HepG2 (cell line): Measurements from ENCODE around the gene RAD17. TPM values are rescaled to one million over a fixed set of nuclear protein-coding genes. Genes with fewer than 3 reads are reported as not detected.

Experiments used
- ATF7 ChIP-seq, 2 experiments: fragments of 450-650 bp in 1 of 2; sonication (generic) in 1 of 2; formaldehyde crosslinking in 1 of 2; IDR thresholded peaks; 2 replicates each; pipeline versions ENCODE4 v1.4.0 to v1.6.1; 2016 to 2020; ENCODE audit warnings: antibody characterized with exemption in 1 of 2, mild to moderate bottlenecking in 1 of 2, missing genetic modification reagents in 1 of 2
- CHCHD3 ChIP-seq: sonication (generic); formaldehyde crosslinking; IDR thresholded peaks from 2 replicates; pipeline ENCODE4 v1.8.0; 2022; ENCODE audit warnings: mild to moderate bottlenecking, missing genetic modification reagents, moderate library complexity
- ERF ChIP-seq: IDR thresholded peaks from 2 replicates; pipeline ENCODE4 v1.6.1; 2018; ENCODE audit warnings: missing biosample characterization, missing genetic modification reagents
- GATA4 ChIP-seq: sonication (generic); IDR thresholded peaks from 2 replicates; pipeline ENCODE4 v1.6.1; 2016; ENCODE audit warnings: antibody characterized with exemption, low read depth, borderline replicate concordance
- HDAC2 ChIP-seq: sonication (generic); formaldehyde crosslinking; IDR thresholded peaks from 2 replicates; pipeline ENCODE4 v1.4.0; 2020; ENCODE audit warnings: missing genetic modification reagents
- HMGA1 ChIP-seq: sonication (generic); formaldehyde crosslinking; conservative IDR thresholded peaks from 2 replicates; pipeline ENCODE4 v1.4.0; 2020; ENCODE audit warnings: missing genetic modification reagents
- HMGXB3 ChIP-seq: sonication (generic); formaldehyde crosslinking; IDR thresholded peaks from 2 replicates; pipeline ENCODE4 v1.4.0; 2020; ENCODE audit warnings: missing genetic modification reagents, borderline replicate concordance
- KDM5B ChIP-seq: sonication (generic); formaldehyde crosslinking; IDR thresholded peaks from 2 replicates; pipeline ENCODE4 v1.4.0; 2020; ENCODE audit warnings: missing genetic modification reagents, mild to moderate bottlenecking, borderline replicate concordance
- ONECUT2 ChIP-seq: sonication (generic); formaldehyde crosslinking; IDR thresholded peaks from 2 replicates; pipeline ENCODE4 v1.4.0; 2020; ENCODE audit warnings: missing genetic modification reagents
- PAWR ChIP-seq: sonication (generic); formaldehyde crosslinking; IDR thresholded peaks from 2 replicates; pipeline ENCODE4 v1.4.0; 2020; ENCODE audit warnings: missing genetic modification reagents, mild to moderate bottlenecking, borderline replicate concordance
- PCBP1 ChIP-seq: fragments of 200-400 bp; formaldehyde crosslinking; IDR thresholded peaks from 2 replicates; pipeline ENCODE4 v1.6.1; 2017; ENCODE audit warnings: mild to moderate bottlenecking, low read depth, low read length, borderline replicate concordance
- RORA ChIP-seq: sonication (generic); formaldehyde crosslinking; IDR thresholded peaks from 2 replicates; pipeline ENCODE4 v1.5.0; 2020; ENCODE audit warnings: mild to moderate bottlenecking, missing genetic modification reagents, moderate library complexity
- SNRNP70 ChIP-seq: fragments of 200-400 bp; formaldehyde crosslinking; IDR thresholded peaks from 2 replicates; pipeline ENCODE4 v1.6.1; 2017; ENCODE audit warnings: mild to moderate bottlenecking, low read depth, low read length, moderate library complexity
- TCF7 ChIP-seq: sonication (generic); IDR thresholded peaks from 2 replicates; pipeline ENCODE4 v1.6.1; 2016; ENCODE audit warnings: antibody characterized with exemption, low read depth
- ZBTB20 ChIP-seq: sonication (generic); formaldehyde crosslinking; IDR thresholded peaks from 2 replicates; pipeline ENCODE4 v1.8.1; 2023; ENCODE audit warnings: missing genetic modification reagents, low read depth, mild to moderate bottlenecking, borderline replicate concordance
- ZMYM3 ChIP-seq: sonication (generic); formaldehyde crosslinking; IDR thresholded peaks from 2 replicates; pipeline ENCODE4 v1.5.1; 2020; ENCODE audit warnings: mild to moderate bottlenecking, missing genetic modification reagents
- ZNF20 ChIP-seq: sonication (generic); formaldehyde crosslinking; IDR thresholded peaks from 2 replicates; pipeline ENCODE4 v1.4.0; 2020; ENCODE audit warnings: mild to moderate bottlenecking, moderate library complexity, missing genetic modification reagents
- ZNF205 ChIP-seq: IDR thresholded peaks from 2 replicates; pipeline ENCODE4 v1.6.1; 2018; ENCODE audit warnings: missing biosample characterization, missing genetic modification reagents
- ZNF83 ChIP-seq: sonication (generic); formaldehyde crosslinking; IDR thresholded peaks from 2 replicates; pipeline ENCODE4 v1.4.0; 2020; ENCODE audit warnings: missing genetic modification reagents, mild to moderate bottlenecking, borderline replicate concordance
- polyA plus RNA-seq, 8 experiments: library from polyadenylated mRNA; depleted of rRNA in 3 of 8; stranded (reverse) in 7 of 8; unstranded in 1 of 8; fragments of >200 nt; fragmentation: Illumina TruSeq in 4 of 8; extraction: Trizol in 4 of 8; gene quantifications; 2 replicates each; pipeline versions ENCODE4 v1.2.1 to v1.2.3, GENCODE V29; 2011 to 2016; ENCODE audit warnings: low read depth in 4 of 8, missing spikeins in 1 of 8, mixed read lengths in 1 of 8; ENCODE audit not compliant: insufficient read depth in 1 of 8
- total RNA-seq, 5 experiments: library from RNA; depleted of rRNA; stranded (reverse); fragments of >200 nt; fragmentation: Illumina TruSeq; extraction: Trizol; gene quantifications; 2 replicates each; pipeline ENCODE4 v1.2.3, GENCODE V29; 2016; ENCODE audit warnings: low read depth in 1 of 5
- TF ChIP-seq, protein P1 (sequence below): IDR thresholded peaks from 2 replicates; pipeline ENCODE4 v1.6.1; 2016; ENCODE audit warnings: missing compliant biosample characterization, missing genetic modification reagents, borderline replicate concordance

RAD17 gene
- total and polyA plus RNA-seq, 2 of the 13 experiments (the other 11 are each of a cell fraction or from before 2014, with no cell fraction given) = 24.0 to 25.9 TPM

DNA sequence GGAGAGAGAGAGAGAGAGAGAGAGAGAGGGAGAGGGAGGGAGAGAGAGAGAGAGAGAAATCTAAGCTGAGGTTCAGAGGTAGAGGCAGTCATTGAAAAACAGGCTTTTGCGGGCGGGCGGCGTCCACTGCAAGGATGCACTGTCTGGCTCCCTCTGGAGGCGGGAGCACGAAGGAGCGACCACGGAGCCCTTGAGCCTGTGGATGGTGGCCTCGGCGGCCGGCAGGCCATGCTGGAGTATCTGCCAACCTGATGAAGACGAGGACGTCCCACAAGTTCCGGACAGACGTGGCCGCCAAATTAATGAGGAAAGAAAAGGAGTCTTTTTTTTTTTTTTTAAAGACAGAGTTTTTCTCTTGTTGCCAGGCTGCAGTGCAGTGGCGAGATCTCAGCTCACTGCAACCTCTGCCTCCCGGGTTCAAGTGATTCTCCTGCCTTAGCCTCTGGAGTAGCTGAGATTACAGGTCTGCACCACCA lies 34.8 kb upstream of the RAD17 start (continued):
- no peak for TF ChIP-seq HMGXB3 (CRISPR knock-in tag)
- no peak for TF ChIP-seq GATA4
- TF ChIP-seq PAWR (CRISPR knock-in tag) = no peak
- 0 out of 2 replicates have a peak, but pooled peaks have one; percentile 61 for TF ChIP-seq PCBP1
- no peak for TF ChIP-seq CHCHD3 (CRISPR knock-in tag)
- TF ChIP-seq, protein P1, sequence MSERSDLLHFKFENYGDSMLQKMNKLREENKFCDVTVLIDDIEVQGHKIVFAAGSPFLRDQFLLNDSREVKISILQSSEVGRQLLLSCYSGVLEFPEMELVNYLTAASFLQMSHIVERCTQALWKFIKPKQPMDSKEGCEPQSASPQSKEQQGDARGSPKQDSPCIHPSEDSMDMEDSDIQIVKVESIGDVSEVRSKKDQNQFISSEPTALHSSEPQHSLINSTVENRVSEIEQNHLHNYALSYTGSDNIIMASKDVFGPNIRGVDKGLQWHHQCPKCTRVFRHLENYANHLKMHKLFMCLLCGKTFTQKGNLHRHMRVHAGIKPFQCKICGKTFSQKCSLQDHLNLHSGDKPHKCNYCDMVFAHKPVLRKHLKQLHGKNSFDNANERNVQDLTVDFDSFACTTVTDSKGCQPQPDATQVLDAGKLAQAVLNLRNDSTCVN (CRISPR knock-in tag) = no peak
- peak; percentile 22; the same call in 1 of the 2 replicates for TF ChIP-seq HDAC2 (CRISPR knock-in tag)
- TF ChIP-seq ONECUT2 (CRISPR knock-in tag) = no peak
- no peak for TF ChIP-seq RORA
- TF ChIP-seq ZNF83 = no peak
- TF ChIP-seq HMGA1 (CRISPR knock-in tag) = no peak
- peak; percentile 60 for TF ChIP-seq ZMYM3
- TF ChIP-seq ZNF20 = no peak
- TF ChIP-seq ATF7 (IDR thresholded peaks at IDR 0.05) = no peak
- TF ChIP-seq ATF7 (CRISPR knock-in tag; IDR thresholded peaks at IDR 0.05) = no peak
- TF ChIP-seq TCF7 = no peak
- peak; percentile 47; the same call in 1 of the 2 replicates for TF ChIP-seq KDM5B
- no peak for TF ChIP-seq ZNF205 (CRISPR knock-in tag)
- no peak for TF ChIP-seq SNRNP70
- TF ChIP-seq ERF (CRISPR knock-in tag) = no peak; the same call in 1 of the 2 replicates
- TF ChIP-seq ZBTB20 (CRISPR knock-in tag) = 0 out of 2 replicates have a peak, but pooled peaks have one; percentile 30
